Mesodermal cell (in vitro differentiated cells): ENCODE measurements around the gene CCNY.
A peak's percentile ranks its signal among the peaks of the same experiment; 100 is the strongest.

ENCODE experiments used
- H3K27ac ChIP-seq: 2 replicates; pipeline ENCODE4 v1.7.0; 2013; ENCODE audit warnings: mild to moderate bottlenecking, low read depth, low read length, moderate library complexity; ENCODE audit not compliant: severe bottlenecking
- H3K36me3 ChIP-seq: 2 replicates; pipeline ENCODE4 v1.7.1; 2013; ENCODE audit warnings: mild to moderate bottlenecking, low read length, moderate library complexity; ENCODE audit not compliant: control insufficient read depth, insufficient read depth
- H3K4me1 ChIP-seq: one replicate; pipeline ENCODE4 v1.7.1; 2013; ENCODE audit warnings: mild to moderate bottlenecking, low read length; ENCODE audit not compliant: insufficient read depth, control insufficient read depth, poor library complexity, severe bottlenecking
- H3K4me3 ChIP-seq: 2 replicates; pipeline ENCODE4 v1.7.0; 2013; ENCODE audit warnings: low read length, control low read depth, mild to moderate bottlenecking; ENCODE audit not compliant: insufficient read depth, poor library complexity, severe bottlenecking; ENCODE audit errors: extremely low read depth
- H3K9me3 ChIP-seq: 2 replicates; pipeline ENCODE4 v1.7.1; 2013; ENCODE audit warnings: mild to moderate bottlenecking, low read length, moderate library complexity; ENCODE audit not compliant: control insufficient read depth
- WGBS, 2 experiments: methylation state at CpG; one replicate each; pipeline ENCODE4 v1.1.5; 2013; ENCODE audit warnings: missing lambda C conversion rate in 2 of 2; ENCODE audit not compliant: insufficient coverage in 2 of 2; 5-methylcytosine and 5-hydroxymethylcytosine counted together

Gene CCNY

GRCh38 chr10:35355971-35356724 is 19.8 kb downstream of the CCNY start:
- 70 to 79% methylated on average over 2 to 3 of the region's 9 CpGs for WGBS, 2 experiments
- no peak overlapping the region for H3K4me3 ChIP-seq
- no peaks in the 10 kb centered on the region for H3K36me3 ChIP-seq
- H3K9me3 ChIP-seq: no peaks in the 10 kb centered on the region
- no peaks in the 10 kb centered on the region for H3K4me1 ChIP-seq
- no peak overlapping the region for H3K27ac ChIP-seq

DNA sequence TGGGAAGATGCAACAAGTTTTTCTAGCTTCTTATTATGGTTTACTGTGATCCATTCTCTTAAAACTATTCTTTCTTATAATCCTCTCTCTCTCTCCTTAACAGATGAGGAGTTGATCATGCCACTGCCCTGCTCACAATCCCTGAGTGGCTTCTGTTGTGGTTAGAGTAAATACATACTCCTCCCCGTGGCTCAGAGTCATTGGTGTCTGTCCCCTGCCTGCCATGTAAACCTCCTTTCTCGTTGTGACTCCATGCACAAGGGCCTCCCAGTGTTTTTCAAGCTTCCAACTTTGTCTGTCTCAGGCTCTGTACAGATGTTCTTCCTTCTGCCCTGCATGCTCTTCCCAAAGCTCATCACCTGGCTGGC is 20.4 kb downstream of the CCNY start:
- no peak overlapping the region for H3K4me3 ChIP-seq
- 58 to 95% methylated on average over 2 of the region's 2 CpGs for WGBS, 2 experiments
- no peak overlapping the region for H3K27ac ChIP-seq
- H3K4me1 ChIP-seq: no peaks in the 10 kb centered on the region
- no peaks in the 10 kb centered on the region for H3K36me3 ChIP-seq
- H3K9me3 ChIP-seq: no peaks in the 10 kb centered on the region

GRCh38 chr10:35359056-35359455 is 22.7 kb downstream of the CCNY start:
- peak overlapping the region; percentile 37 for H3K27ac ChIP-seq
- H3K4me1 ChIP-seq: no peaks in the 10 kb centered on the region
- WGBS, 2 experiments: 100% methylated on average over 1 of the region's 2 CpGs
- no peaks in the 10 kb centered on the region for H3K9me3 ChIP-seq
- H3K4me3 ChIP-seq: no peak overlapping the region
- H3K36me3 ChIP-seq: no peaks in the 10 kb centered on the region

DNA sequence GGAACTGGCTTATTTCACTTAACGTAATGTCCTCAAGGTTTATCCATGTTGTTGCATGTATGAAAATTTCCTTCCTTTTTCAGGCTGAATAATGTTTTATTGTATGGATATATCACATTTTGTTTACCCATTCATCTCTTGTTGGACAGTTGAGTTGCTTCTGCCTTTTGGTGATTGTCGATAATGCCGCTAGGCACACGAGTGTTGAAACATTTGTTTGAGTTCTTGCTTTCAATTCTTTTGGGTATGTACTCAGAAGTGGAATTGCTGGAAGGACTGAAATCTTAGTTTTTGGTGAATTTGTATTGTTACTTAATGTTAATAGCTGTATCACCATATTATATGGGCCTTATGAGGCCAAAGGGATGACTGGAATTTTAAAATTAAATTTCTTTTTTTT is 23.6 kb downstream of the CCNY start:
- Histone ChIP-seq H3K9me3 (no peaks in the 10 kb centered on the region), H3K4me3 (no peak overlapping the region), H3K4me1 (no peaks in the 10 kb centered on the region), H3K27ac (no peak overlapping the region), H3K36me3 (no peaks in the 10 kb centered on the region)
- 90 to 100% methylated on average over 1 to 2 of the region's 4 CpGs for WGBS, 2 experiments

GRCh38 chr10:35362701-35363350 is 26.5 kb downstream of the CCNY start:
- 95 to 96% methylated on average over 28 to 34 of the region's 41 CpGs for WGBS, 2 experiments
- no peaks in the 10 kb centered on the region for H3K36me3 ChIP-seq
- peaks cover 8% of the 10 kb centered on the region for H3K4me1 ChIP-seq
- H3K4me3 ChIP-seq: no peak overlapping the region
- H3K27ac ChIP-seq: no peak overlapping the region
- H3K9me3 ChIP-seq: no peaks in the 10 kb centered on the region

GRCh38 chr10:35363587-35363986 is 27.3 kb downstream of the CCNY start:
- WGBS, 2 experiments: 94 to 98% methylated on average over 3 to 5 of the region's 5 CpGs

GRCh38 chr10:35364808-35365207 is 28.5 kb downstream of the CCNY start:
- Histone ChIP-seq H3K4me3 (no peak overlapping the region), H3K27ac (no peak overlapping the region), H3K36me3 (no peaks in the 10 kb centered on the region), H3K9me3 (no peaks in the 10 kb centered on the region), H3K4me1 (peaks cover 16% of the 10 kb centered on the region)
- 100% methylated on average over 1 of the region's 2 CpGs; no CpG with 5 or more reads in 1 of the 2 experiments for WGBS, 2 experiments

More at GRCh38 chr10:35363587-35363986, 27.3 kb downstream of the CCNY start:
- Histone ChIP-seq H3K9me3 (no peaks in the 10 kb centered on the region), H3K27ac (no peak overlapping the region), H3K4me3 (no peak overlapping the region), H3K4me1 (peaks cover 12% of the 10 kb centered on the region), H3K36me3 (no peaks in the 10 kb centered on the region)

GRCh38 chr10:35365994-35366393 is 29.7 kb downstream of the CCNY start:
- WGBS, 2 experiments: no CpG with 5 or more reads among the region's 1 CpG
- no peaks in the 10 kb centered on the region for H3K9me3 ChIP-seq
- H3K4me3 ChIP-seq: no peak overlapping the region
- H3K36me3 ChIP-seq: no peaks in the 10 kb centered on the region
- H3K4me1 ChIP-seq: peaks cover 16% of the 10 kb centered on the region
- H3K27ac ChIP-seq: no peak overlapping the region

DNA sequence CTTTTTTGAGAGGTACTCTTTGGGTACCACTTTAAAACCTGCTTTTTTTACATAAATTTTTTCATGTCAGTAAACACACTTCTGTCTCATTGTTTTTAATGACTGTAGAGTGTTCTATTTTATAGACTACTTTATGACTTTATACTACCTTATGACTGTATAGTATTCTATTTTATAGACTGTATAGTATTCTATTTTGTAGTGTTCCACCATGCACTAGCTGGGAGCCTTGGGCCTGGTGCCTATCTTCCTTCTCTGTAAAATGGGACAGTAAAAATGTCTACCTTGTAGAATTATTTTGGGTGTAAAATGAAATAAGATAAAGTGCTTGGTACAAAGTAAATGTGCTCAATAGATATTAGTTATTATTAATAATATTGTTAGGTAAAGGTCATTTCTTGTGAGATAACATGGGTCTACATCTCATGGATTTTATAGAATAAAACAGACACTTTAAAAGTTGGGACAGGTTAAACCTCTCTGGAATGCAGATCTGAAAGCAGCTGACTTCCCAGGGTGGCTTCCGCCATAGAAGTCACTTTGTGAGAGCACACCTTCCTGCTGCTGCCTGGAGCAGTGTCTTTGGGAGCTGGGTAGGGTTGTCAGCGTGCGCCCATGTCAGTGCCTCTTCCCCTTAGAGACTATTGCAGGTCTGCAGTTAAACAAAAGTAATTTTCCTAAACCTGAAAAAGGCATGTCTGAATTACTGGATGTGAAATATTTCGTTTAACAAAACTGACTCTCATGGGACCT is 31.0 kb downstream of the CCNY start:
- no peak overlapping the region for H3K27ac ChIP-seq
- no peak overlapping the region for H3K4me3 ChIP-seq
- H3K36me3 ChIP-seq: no peaks in the 10 kb centered on the region
- peaks cover 25% of the 10 kb centered on the region for H3K4me1 ChIP-seq
- 93 to 100% methylated on average over 1 to 3 of the region's 4 CpGs for WGBS, 2 experiments
- no peaks in the 10 kb centered on the region for H3K9me3 ChIP-seq

- Histone ChIP-seq H3K27ac (no peak overlapping the region), H3K36me3 (no peaks in the 10 kb centered on the region), H3K4me3 (no peak overlapping the region), H3K4me1 (peaks cover 25% of the 10 kb centered on the region), H3K9me3 (no peaks in the 10 kb centered on the region)
- WGBS, 2 experiments: 81 to 92% methylated on average over 3 to 4 of the region's 4 CpGs
These were observed 31.7 kb downstream of the CCNY start for GRCh38 chr10:35367982-35368381.
